Body of pancreas (tissue), 4 donors: Measurements from ENCODE around the gene CETN2. TPM values are rescaled to one million over a fixed set of nuclear protein-coding genes. Genes with fewer than 3 reads are reported as not detected.
"Not testable (repeated sequence)": the region's sequence is repeated elsewhere in the genome, so short reads cannot be mapped to it uniquely, and the experiment has no call there.

Source experiments
- ATAC-seq: fragments of 150-250 bp; one replicate; pipeline ENCODE4 v1.9.1; 2016
- DNase-seq, 4 donors: peaks; one replicate each; pipeline ENCODE4 v3.0.0-alpha.2; 2019
- H3K27ac ChIP-seq, 4 donors: fragments of 200-600 bp; sonication (generic); 1 replicate in 3 of 4; 2 replicates in 1 of 4; pipeline versions ENCODE4 v1.5.1 to v1.6.1; 2016 to 2019; ENCODE audit warnings: mild to moderate bottlenecking in 1 of 4, mixed read lengths in 1 of 4, moderate library complexity in 1 of 4
- H3K27me3 ChIP-seq, 2 donors: fragments of 200-600 bp; sonication (generic); one replicate each; pipeline ENCODE4 v1.6.0; 2016; ENCODE audit warnings: mild to moderate bottlenecking in 1 of 2
- H3K36me3 ChIP-seq, 2 donors: fragments of 200-600 bp; sonication (generic); replicated peaks in 1 of 2; 2 replicates each; pipeline ENCODE4 v1.5.1; 2016; ENCODE audit warnings: low read depth in 2 of 2; ENCODE audit not compliant: insufficient read depth in 1 of 2
- H3K4me1 ChIP-seq: fragments of 200-600 bp; sonication (generic); one replicate; pipeline ENCODE4 v1.6.0; 2016
- H3K4me3 ChIP-seq, 2 donors: fragments of 200-600 bp; sonication (generic); 1 replicate in 1 of 2; 2 replicates in 1 of 2; pipeline ENCODE4 v1.5.1; 2016 to 2019
- H3K9me3 ChIP-seq, 3 donors: fragments of 200-600 bp; sonication (generic); 1 replicate in 2 of 3; 2 replicates in 1 of 3; pipeline ENCODE4 v1.5.1; 2016
- POLR2A ChIP-seq, 3 donors: fragments of 450-650 bp; IDR thresholded peaks; one replicate each; pipeline ENCODE4 v1.6.1; 2016; ENCODE audit warnings: antibody characterized with exemption in 3 of 3, mild to moderate bottlenecking in 2 of 3
- WGBS, 2 donors: methylation state at CpG; one replicate each; pipeline ENCODE4 v1.1.5; 2017; 5-methylcytosine and 5-hydroxymethylcytosine counted together
- intact Hi-C: fragments of 100-400 bp; cut with DNase I; formaldehyde crosslinking; loops from one replicate; pipeline ENCODE4 v1.15.1; 2023
- total RNA-seq, 2 donors: library from RNA; depleted of rRNA; stranded (reverse); fragments of >200 nt; gene quantifications; one replicate each; pipeline ENCODE4 v1.1.0, GENCODE V29; 2016
- TF ChIP-seq, protein P1 (sequence below), 7 experiments: fragments of 450-650 bp in 4 of 7; fragments of 200-600 bp in 3 of 7; sonication (generic) in 3 of 7; IDR thresholded peaks; one replicate each; pipeline ENCODE4 v1.5.1; 2016 to 2019; ENCODE audit warnings: antibody characterized with exemption in 7 of 7

CETN2 gene
- total RNA-seq, 2 donors from 2014 or later: 15.0 to 17.8 TPM

DNA sequence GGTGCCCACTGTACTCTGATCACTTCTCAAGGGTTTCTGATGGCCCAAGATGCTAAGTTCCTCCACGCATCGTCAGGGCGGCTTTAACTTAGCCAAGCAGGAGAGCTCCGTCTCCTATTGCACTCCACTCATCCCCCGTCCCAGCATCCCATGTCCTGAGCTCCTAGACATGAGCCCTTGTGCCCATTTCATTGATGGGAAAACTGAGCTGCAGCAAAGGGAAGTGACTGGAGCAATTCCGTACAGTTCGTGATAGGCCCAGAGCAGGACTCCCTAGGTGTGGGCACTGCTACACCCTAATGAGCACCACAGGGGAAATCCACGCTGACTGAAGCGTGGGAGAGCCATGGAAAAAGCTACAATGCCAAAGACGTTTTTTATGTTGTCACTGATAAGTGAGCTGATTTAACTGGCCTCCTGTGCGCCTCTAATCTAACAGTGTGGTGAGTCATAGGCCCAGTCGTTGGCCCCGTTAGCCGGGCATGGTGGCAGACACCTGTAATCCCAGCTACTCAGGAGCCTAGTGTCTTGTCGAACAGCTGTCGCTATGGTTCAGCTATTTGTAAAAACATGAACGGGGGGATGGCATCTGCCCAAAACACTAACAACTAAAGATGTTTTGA is 15.2 kb upstream of the CETN2 start:
- no peaks in the 10 kb centered on the region for H3K4me1 ChIP-seq
- H3K4me3 ChIP-seq: no peak overlapping the region
- intact Hi-C loops: no loop called here
- DNase-seq: no peak
- no peak for ATAC-seq
- H3K27me3 ChIP-seq: no peaks in the 10 kb centered on the region
- no peak overlapping the region for H3K27ac ChIP-seq
- no peaks in the 10 kb centered on the region for H3K9me3 ChIP-seq
- no peaks in the 10 kb centered on the region for H3K36me3 ChIP-seq
- TF ChIP-seq, protein P1, sequence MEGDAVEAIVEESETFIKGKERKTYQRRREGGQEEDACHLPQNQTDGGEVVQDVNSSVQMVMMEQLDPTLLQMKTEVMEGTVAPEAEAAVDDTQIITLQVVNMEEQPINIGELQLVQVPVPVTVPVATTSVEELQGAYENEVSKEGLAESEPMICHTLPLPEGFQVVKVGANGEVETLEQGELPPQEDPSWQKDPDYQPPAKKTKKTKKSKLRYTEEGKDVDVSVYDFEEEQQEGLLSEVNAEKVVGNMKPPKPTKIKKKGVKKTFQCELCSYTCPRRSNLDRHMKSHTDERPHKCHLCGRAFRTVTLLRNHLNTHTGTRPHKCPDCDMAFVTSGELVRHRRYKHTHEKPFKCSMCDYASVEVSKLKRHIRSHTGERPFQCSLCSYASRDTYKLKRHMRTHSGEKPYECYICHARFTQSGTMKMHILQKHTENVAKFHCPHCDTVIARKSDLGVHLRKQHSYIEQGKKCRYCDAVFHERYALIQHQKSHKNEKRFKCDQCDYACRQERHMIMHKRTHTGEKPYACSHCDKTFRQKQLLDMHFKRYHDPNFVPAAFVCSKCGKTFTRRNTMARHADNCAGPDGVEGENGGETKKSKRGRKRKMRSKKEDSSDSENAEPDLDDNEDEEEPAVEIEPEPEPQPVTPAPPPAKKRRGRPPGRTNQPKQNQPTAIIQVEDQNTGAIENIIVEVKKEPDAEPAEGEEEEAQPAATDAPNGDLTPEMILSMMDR (IDR thresholded peaks at IDR 0.05): no peak
- TF ChIP-seq POLR2A (IDR thresholded peaks at IDR 0.05): no peak
- 91 to 97% methylated on average over 7 to 17 of the region's 17 CpGs for WGBS, 2 donors

DNA sequence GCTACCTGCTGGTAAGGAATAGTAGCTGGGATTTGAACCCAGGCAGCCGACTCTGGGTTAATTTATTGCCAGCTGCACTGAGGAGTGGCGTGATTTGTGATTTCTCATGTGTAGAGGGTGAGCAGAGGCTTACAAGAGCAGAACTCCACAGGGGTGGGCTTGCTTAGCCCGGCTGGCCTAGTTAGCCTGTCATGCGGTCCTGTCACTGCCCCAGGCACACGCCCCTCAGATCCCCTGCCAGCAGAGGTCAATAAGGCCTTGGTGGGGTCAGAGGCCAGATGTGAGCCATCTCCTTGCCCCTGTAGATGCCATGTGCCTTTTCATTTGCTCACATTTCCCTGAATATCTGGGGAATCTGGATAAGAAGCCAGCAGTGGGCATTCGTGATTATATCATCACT is 13.7 kb upstream of the CETN2 start:
- no peak for ATAC-seq
- TF ChIP-seq POLR2A (IDR thresholded peaks at IDR 0.05): no peak
- TF ChIP-seq, protein P1 (IDR thresholded peaks at IDR 0.05): no peak
- no peak overlapping the region for H3K27ac ChIP-seq
- no peak overlapping the region for H3K4me3 ChIP-seq
- 87% methylated on average over 5 of the region's 6 CpGs; no CpG with 5 or more reads in 1 of the 2 donors for WGBS, 2 donors
- no peak for DNase-seq
- H3K9me3 ChIP-seq: no peaks in the 10 kb centered on the region
- intact Hi-C loops: no loop called here
- no peaks in the 10 kb centered on the region for H3K27me3 ChIP-seq
- H3K4me1 ChIP-seq: no peaks in the 10 kb centered on the region
- no peaks in the 10 kb centered on the region for H3K36me3 ChIP-seq

DNA sequence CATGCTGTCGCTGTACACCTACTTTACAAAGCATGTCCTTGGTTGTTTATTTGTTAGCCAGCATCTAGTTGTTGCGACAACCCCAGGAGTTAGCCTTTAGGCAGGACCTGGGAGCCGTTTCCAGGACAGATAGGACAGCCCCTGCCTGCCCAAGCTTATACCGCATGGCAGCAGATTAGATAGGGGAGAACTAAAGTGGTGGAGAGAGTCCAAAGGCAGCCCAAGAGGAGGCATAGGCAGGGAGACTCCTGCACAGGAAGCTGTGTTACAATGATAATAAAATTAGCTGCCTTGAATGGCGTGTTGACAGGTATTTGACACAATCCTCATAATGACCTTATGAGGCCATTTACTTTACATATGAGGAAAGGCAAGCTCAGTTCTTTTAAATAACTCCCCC is 13.3 kb upstream of the CETN2 start:
- WGBS, 2 donors: 86 to 93% methylated on average over 5 of the region's 5 CpGs
- no peaks in the 10 kb centered on the region for H3K4me1 ChIP-seq
- H3K4me3 ChIP-seq: no peak overlapping the region
- no peak for DNase-seq
- H3K36me3 ChIP-seq: no peaks in the 10 kb centered on the region
- no peaks in the 10 kb centered on the region for H3K9me3 ChIP-seq
- ATAC-seq: no peak
- no peak for TF ChIP-seq POLR2A (IDR thresholded peaks at IDR 0.05)
- TF ChIP-seq, protein P1 (IDR thresholded peaks at IDR 0.05): no peak
- intact Hi-C loops: no loop called here
- no peak overlapping the region for H3K27ac ChIP-seq
- H3K27me3 ChIP-seq: no peaks in the 10 kb centered on the region

DNA sequence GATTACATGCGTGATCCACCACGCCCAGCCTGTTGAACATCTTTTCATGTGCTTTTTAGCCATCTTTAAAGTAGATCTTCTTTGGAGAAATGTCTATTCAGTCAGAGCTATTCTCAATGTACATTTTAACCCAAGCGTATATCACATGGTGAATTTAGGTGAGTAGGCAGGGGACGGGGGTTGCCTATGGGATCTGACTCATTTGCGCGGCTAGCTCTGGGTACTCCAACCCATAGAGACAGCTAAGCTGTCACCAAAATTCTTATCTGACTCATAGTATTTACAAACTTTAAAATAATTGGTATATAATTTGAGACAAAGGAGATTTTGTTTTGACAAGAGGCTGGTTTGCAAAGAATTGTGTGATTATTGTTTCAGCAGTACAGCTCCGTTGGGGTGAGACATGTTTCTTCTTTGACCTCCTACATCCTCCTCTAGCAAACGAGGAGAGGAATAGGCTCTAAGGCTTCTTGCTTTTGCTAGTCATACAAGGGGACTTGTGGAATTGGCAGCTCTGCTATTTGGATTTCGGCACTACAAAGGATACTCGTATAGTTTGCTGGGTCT is 12.3 kb upstream of the CETN2 start:
- no peak overlapping the region for H3K27ac ChIP-seq
- intact Hi-C loops: no loop called here
- TF ChIP-seq, protein P1 (IDR thresholded peaks at IDR 0.05): no peak
- TF ChIP-seq POLR2A (IDR thresholded peaks at IDR 0.05): no peak
- H3K4me1 ChIP-seq: no peaks in the 10 kb centered on the region
- H3K4me3 ChIP-seq: no peak overlapping the region
- no peaks in the 10 kb centered on the region for H3K36me3 ChIP-seq
- no peaks in the 10 kb centered on the region for H3K9me3 ChIP-seq
- ATAC-seq (no peak), DNase-seq (no peak)
- 94 to 96% methylated on average over 7 to 10 of the region's 10 CpGs for WGBS, 2 donors
- H3K27me3 ChIP-seq: no peaks in the 10 kb centered on the region

DNA sequence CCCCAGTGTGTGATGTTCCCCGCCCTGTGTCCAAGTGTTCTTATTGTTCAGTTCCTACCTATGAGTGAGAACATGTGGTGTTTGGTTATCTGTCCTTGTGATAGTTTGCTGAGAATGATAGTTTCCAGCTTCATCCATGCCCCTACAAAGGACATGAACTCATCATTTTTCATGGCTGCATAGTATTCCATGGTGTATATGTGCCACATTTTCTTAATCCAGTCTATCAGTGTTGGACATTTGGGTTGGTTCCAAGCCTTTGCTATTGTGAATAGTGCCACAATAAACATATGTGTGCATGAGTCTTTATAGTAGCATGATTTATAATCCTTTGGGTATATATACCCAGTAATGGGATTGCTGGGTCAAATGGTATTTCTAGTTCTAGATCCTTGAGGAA is 4.9 kb upstream of the CETN2 start:
- H3K27ac ChIP-seq, intact Hi-C loops, H3K4me3 ChIP-seq, DNase-seq, H3K9me3 ChIP-seq, ATAC-seq, H3K27me3 ChIP-seq, H3K36me3 ChIP-seq: not testable (repeated sequence)
- peaks cover 11% of the 10 kb centered on the region for H3K4me1 ChIP-seq
- 100% methylated on average over 1 of the region's 1 CpG; no CpG with 5 or more reads in 1 of the 2 donors for WGBS, 2 donors
